A673 (cell line): Measurements from ENCODE around the gene PTGFRN. TPM values are rescaled to one million over a fixed set of nuclear protein-coding genes. Genes with fewer than 3 reads are reported as not detected.

ENCODE experiments used
- BruUV-seq: library from RNA; stranded (reverse); fragments of 400-500 nt; replicated peaks from 2 replicates; lab custom pipeline; 2021; lab: Mats Ljungman, UMichigan
- CTCF ChIA-PET: fragments of 300-600 bp; sonication (Branson Sonifier 250); formaldehyde crosslinking; loops from one replicate; lab custom pipeline; 2022; ENCODE audit warnings: antibody characterized with exemption; lab: Charles Lee
- POLR2A ChIA-PET: fragments of 300-600 bp; sonication (Branson Sonifier 250); formaldehyde crosslinking; loops from one replicate; lab custom pipeline; 2022; ENCODE audit warnings: antibody characterized with exemption; ENCODE audit not compliant: low non-redundant PET; lab: Charles Lee
- DNase-seq: peaks from one replicate; pipeline ENCODE4 v3.0.0-alpha.2; 2015; ENCODE audit warnings: low spot score
- H3K27ac ChIP-seq: fragments of 200-600 bp; sonication (generic); 2 replicates; pipeline ENCODE4 v1.5.1; 2016; ENCODE audit warnings: mixed run types, low read depth, mild to moderate bottlenecking, mixed read lengths, antibody characterized with exemption, low read length; ENCODE audit not compliant: poor library complexity, severe bottlenecking
- H3K27me3 ChIP-seq: fragments of 200-600 bp; sonication (generic); replicated peaks from 2 replicates; pipeline ENCODE4 v1.6.1; 2017; ENCODE audit warnings: mixed run types, low read depth, mild to moderate bottlenecking, mixed read lengths, antibody characterized with exemption, low read length; ENCODE audit not compliant: insufficient read depth, poor library complexity
- H3K36me3 ChIP-seq: fragments of 200-600 bp; sonication (generic); 2 replicates; pipeline ENCODE4 v1.6.1; 2016; ENCODE audit warnings: mixed run types, mild to moderate bottlenecking, mixed read lengths, antibody characterized with exemption, low read length; ENCODE audit not compliant: insufficient read depth, poor library complexity, severe bottlenecking
- H3K4me1 ChIP-seq: fragments of 200-600 bp; sonication (generic); 2 replicates; pipeline ENCODE4 v1.6.1; 2017; ENCODE audit warnings: mixed run types, mild to moderate bottlenecking, mixed read lengths, antibody characterized with exemption, low read length; ENCODE audit not compliant: insufficient read depth, poor library complexity, severe bottlenecking
- H3K4me3 ChIP-seq: fragments of 200-600 bp; sonication (generic); 2 replicates; pipeline ENCODE4 v1.5.1; 2016; ENCODE audit warnings: low read depth, mixed run types, mild to moderate bottlenecking, mixed read lengths, low read length; ENCODE audit not compliant: poor library complexity, severe bottlenecking
- H3K9me3 ChIP-seq: fragments of 200-600 bp; sonication (generic); 2 replicates; pipeline ENCODE4 v1.6.1; 2016; ENCODE audit warnings: mixed run types, low read depth, mild to moderate bottlenecking, mixed read lengths, antibody characterized with exemption, low read length; ENCODE audit not compliant: poor library complexity, severe bottlenecking
- CTCF ChIP-seq: fragments of 300-800, 200-600 bp; sonication (generic); conservative IDR thresholded peaks from 2 replicates; pipeline ENCODE4 v1.5.1; 2017; ENCODE audit warnings: low read depth, mild to moderate bottlenecking, antibody characterized with exemption, low read length, moderate library complexity, mixed read lengths
- EZH2 ChIP-seq: fragments of 200-600 bp; sonication (generic); IDR thresholded peaks from 2 replicates; pipeline ENCODE4 v1.6.1; 2017; ENCODE audit warnings: borderline replicate concordance, low read depth, mild to moderate bottlenecking, mixed read lengths, antibody characterized with exemption, low read length; ENCODE audit not compliant: poor library complexity, severe bottlenecking
- intact Hi-C: fragments of 100-400 bp; cut with micrococcal nuclease; formaldehyde crosslinking; loops from one replicate; pipeline ENCODE4 v1.10.0; 2022; ENCODE audit not compliant: unreplicated experiment
- total RNA-seq: library from RNA; stranded (reverse); gene quantifications from 2 replicates; pipeline ENCODE4 v1.2.3, GENCODE V29; 2021

Gene PTGFRN
- total RNA-seq, 1 experiment from 2014 or later, result 29.5 TPM

DNA sequence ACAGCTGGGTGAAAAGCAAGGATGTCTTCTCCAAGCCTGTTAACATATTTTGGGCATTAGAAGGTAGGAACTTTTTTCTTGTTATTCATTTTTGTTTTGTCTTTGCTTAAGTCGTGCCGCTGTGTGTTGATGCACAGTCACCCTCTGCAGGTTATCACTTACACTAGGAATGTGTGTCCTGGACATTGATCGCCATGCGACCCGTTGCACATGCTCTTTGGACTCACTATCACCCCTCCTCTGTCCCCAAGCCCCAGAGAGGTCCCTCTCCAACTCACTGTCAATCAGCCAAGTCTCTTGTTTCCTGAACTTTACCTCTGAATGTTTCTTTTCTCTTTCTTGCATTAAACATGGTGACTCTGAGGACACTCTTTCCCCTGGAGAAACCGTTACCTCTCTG, 51.9 kb downstream of the PTGFRN start:
- H3K27me3 ChIP-seq, result no peaks in the 10 kb centered on the region
- H3K9me3 ChIP-seq, result no peaks in the 10 kb centered on the region
- no peaks in the 10 kb centered on the region for H3K4me1 ChIP-seq
- CTCF ChIA-PET, result no interaction called here
- DNase-seq, result no peak
- no TSS peak for BruUV-seq
- POLR2A ChIA-PET, result no interaction called here
- no peak for TF ChIP-seq CTCF
- no peak for TF ChIP-seq EZH2
- H3K27ac ChIP-seq, result no peak overlapping the region
- intact Hi-C loops, result no loop called here
- H3K4me3 ChIP-seq, result no peak overlapping the region
- H3K36me3 ChIP-seq, result no peaks in the 10 kb centered on the region

- no peak overlapping the region for H3K27ac ChIP-seq
- H3K9me3 ChIP-seq, result no peaks in the 10 kb centered on the region
- ChIA-PET POLR2A (no interaction called here), CTCF (no interaction called here)
- TF ChIP-seq CTCF (no peak), EZH2 (no peak)
- H3K4me3 ChIP-seq, result no peak overlapping the region
- intact Hi-C loops, result no loop called here
- no peaks in the 10 kb centered on the region for H3K36me3 ChIP-seq
- BruUV-seq, result no TSS peak
- no peaks in the 10 kb centered on the region for H3K4me1 ChIP-seq
- no peak for DNase-seq
- no peaks in the 10 kb centered on the region for H3K27me3 ChIP-seq
Measured at GRCh38 chr1:116962987-116963639, 53.4 kb downstream of the PTGFRN start.

DNA sequence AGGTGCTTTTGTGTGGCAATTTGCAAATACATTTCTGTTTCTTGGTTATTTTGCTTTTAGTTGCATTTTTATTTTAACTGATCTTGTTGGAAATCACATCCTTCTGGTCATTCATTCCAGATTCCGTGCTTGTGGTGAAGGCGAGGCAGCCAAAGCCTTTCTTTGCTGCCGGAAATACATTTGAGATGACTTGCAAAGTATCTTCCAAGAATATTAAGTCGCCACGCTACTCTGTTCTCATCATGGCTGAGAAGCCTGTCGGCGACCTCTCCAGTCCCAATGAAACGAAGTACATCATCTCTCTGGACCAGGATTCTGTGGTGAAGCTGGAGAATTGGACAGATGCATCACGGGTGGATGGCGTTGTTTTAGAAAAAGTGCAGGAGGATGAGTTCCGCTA, 57.1 kb downstream of the PTGFRN start:
- H3K4me1 ChIP-seq, result no peaks in the 10 kb centered on the region
- DNase-seq, result no peak
- ChIA-PET POLR2A (no interaction called here), CTCF (no interaction called here)
- H3K27me3 ChIP-seq, result no peaks in the 10 kb centered on the region
- no peaks in the 10 kb centered on the region for H3K9me3 ChIP-seq
- TF ChIP-seq EZH2, result no peak
- no peak for TF ChIP-seq CTCF
- H3K4me3 ChIP-seq, result no peak overlapping the region
- no peak overlapping the region for H3K27ac ChIP-seq
- intact Hi-C loops, result no loop called here
- H3K36me3 ChIP-seq, result no peaks in the 10 kb centered on the region
- no TSS peak for BruUV-seq
